HCT116 (cell line): Measurements from ENCODE around the gene CCDC184. TPM values are rescaled to one million over a fixed set of nuclear protein-coding genes. Genes with fewer than 3 reads are reported as not detected.

Experiments
- ATAC-seq: fragments of 200-7000 bp; cut with Tn5 transposase; 2 replicates; pipeline ENCODE4 v1.9.1; 2020; ENCODE audit warnings: mild to moderate bottlenecking, moderate library complexity
- BruUV-seq: library from RNA; stranded (reverse); fragments of 400-500 nt; replicated peaks from 2 replicates; lab custom pipeline; 2021; lab: Mats Ljungman, UMichigan
- CTCF ChIA-PET: fragments of 300-600 bp; sonication (Branson Sonifier 250); formaldehyde crosslinking; loops from one replicate; lab custom pipeline; 2021; ENCODE audit warnings: antibody characterized with exemption; lab: Charles Lee
- POLR2A ChIA-PET: fragments of 300-600, 350-600 bp; sonication (Branson Sonifier 250); formaldehyde crosslinking; loops from one replicate; lab custom pipeline; 2021; ENCODE audit warnings: antibody characterized with exemption; lab: Charles Lee
- RAD21 ChIA-PET, 2 experiments: fragments of 300-600 bp; sonication (Branson Sonifier 250); formaldehyde crosslinking; loops; one replicate each; lab custom pipeline; 2023; ENCODE audit warnings: low total read pairs in 2 of 2; ENCODE audit not compliant: uncharacterized antibody in 2 of 2, unreplicated experiment in 2 of 2, low non-redundant PET in 1 of 2; lab: Charles Lee
- DNase-seq: peaks from one replicate; pipeline ENCODE4 v3.0.0-alpha.2; 2010; ENCODE audit warnings: low read depth, low spot score
- H2AFZ ChIP-seq: fragments of 200-600 bp; shearing (Covaris generic), sonication (generic); 2 replicates; pipeline ENCODE4 v1.6.1; 2017; ENCODE audit warnings: low read depth, mixed run types, mixed read lengths, antibody characterized with exemption, low read length; ENCODE audit not compliant: poor library complexity, severe bottlenecking
- H3K27ac ChIP-seq: 2 replicates; pipeline ENCODE4 v1.5.1; 2012; ENCODE audit warnings: low read depth, low read length
- H3K27me3 ChIP-seq: fragments of 200-600 bp; sonication (generic); 2 replicates; pipeline ENCODE4 v1.6.1; 2016; ENCODE audit warnings: mixed run types, low read length, mixed read lengths; ENCODE audit not compliant: insufficient read depth
- H3K36me3 ChIP-seq, 2 experiments: fragments of 200-500 bp in 1 of 2; fragments of 200-600 bp in 1 of 2; sonication (Bioruptor generic) in 1 of 2; sonication (generic) in 1 of 2; 2 replicates each; pipeline versions ENCODE4 v1.5.1 to v1.6.1; 2014 to 2016; ENCODE audit warnings: low read length in 2 of 2, inconsistent platforms in 1 of 2, mixed read lengths in 1 of 2, mixed run types in 1 of 2; ENCODE audit not compliant: insufficient read depth in 2 of 2, control insufficient read depth in 1 of 2
- H3K4me1 ChIP-seq, 2 experiments: fragments of 200-600 bp in 1 of 2; sonication (generic) in 1 of 2; 2 replicates each; pipeline versions ENCODE4 v1.5.1 to v1.6.1; 2012 to 2017; ENCODE audit warnings: low read length in 2 of 2, inconsistent platforms in 1 of 2, mild to moderate bottlenecking in 1 of 2, mixed read lengths in 1 of 2, mixed run types in 1 of 2, moderate library complexity in 1 of 2; ENCODE audit not compliant: insufficient read depth in 2 of 2, control insufficient read depth in 1 of 2
- H3K4me2 ChIP-seq: fragments of 200-600 bp; sonication (generic); 2 replicates; pipeline ENCODE4 v1.6.1; 2017; ENCODE audit warnings: mixed run types, low read length, mixed read lengths
- H3K4me3 ChIP-seq, 2 experiments: fragments of 200-600 bp in 1 of 2; sonication (generic) in 1 of 2; replicated peaks in 1 of 2; 2 replicates each; pipeline ENCODE4 v1.5.1; 2011 to 2016; ENCODE audit warnings: low read length in 2 of 2, control low read depth in 1 of 2, low read depth in 1 of 2, mild to moderate bottlenecking in 1 of 2, mixed read lengths in 1 of 2, mixed run types in 1 of 2
- H3K79me2 ChIP-seq: fragments of 200-600 bp; sonication (generic); 2 replicates; pipeline ENCODE4 v1.6.1; 2017; ENCODE audit warnings: mild to moderate bottlenecking, mixed run types, low read length, moderate library complexity, mixed read lengths; ENCODE audit not compliant: insufficient read depth
- H3K9ac ChIP-seq: fragments of 200-600 bp; sonication (generic); 2 replicates; pipeline ENCODE4 v1.6.1; 2016; ENCODE audit warnings: low read length, mixed read lengths
- H3K9me2 ChIP-seq: fragments of 200-600 bp; sonication (generic), shearing (Covaris generic); 2 replicates; pipeline ENCODE4 v1.6.1; 2017; ENCODE audit warnings: mixed run types, mild to moderate bottlenecking, moderate library complexity; ENCODE audit not compliant: insufficient read depth
- H3K9me3 ChIP-seq, 2 experiments: fragments of 200-500 bp in 1 of 2; fragments of 200-600 bp in 1 of 2; sonication (Bioruptor generic) in 1 of 2; sonication (generic) in 1 of 2; 2 replicates each; pipeline ENCODE4 v1.6.1; 2014 to 2017; ENCODE audit warnings: low read length in 2 of 2, mixed read lengths in 2 of 2, inconsistent platforms in 1 of 2, low read depth in 1 of 2, mild to moderate bottlenecking in 1 of 2, mixed run types in 1 of 2, moderate library complexity in 1 of 2; ENCODE audit not compliant: control insufficient read depth in 1 of 2, insufficient read depth in 1 of 2
- H4K20me1 ChIP-seq: fragments of 200-600 bp; sonication (generic), shearing (Covaris generic); 2 replicates; pipeline ENCODE4 v1.6.1; 2017; ENCODE audit warnings: mixed run types, mild to moderate bottlenecking, moderate library complexity; ENCODE audit not compliant: insufficient read depth
- CBX3 ChIP-seq: IDR thresholded peaks from 2 replicates; pipeline ENCODE4 v1.6.1; 2012; ENCODE audit warnings: low read depth
- CEBPB ChIP-seq: IDR thresholded peaks from 2 replicates; pipeline ENCODE4 v1.6.1; 2012; ENCODE audit warnings: low read depth
- EGR1 ChIP-seq: IDR thresholded peaks from 2 replicates; pipeline ENCODE4 v1.6.1; 2012; ENCODE audit warnings: low read depth
- ELF1 ChIP-seq: IDR thresholded peaks from 2 replicates; pipeline ENCODE4 v1.6.1; 2012; ENCODE audit warnings: low read depth, borderline replicate concordance
- EZH2phosphoT487 ChIP-seq: fragments of 200-600 bp; IDR thresholded peaks from 2 replicates; pipeline ENCODE4 v1.6.1; 2018; ENCODE audit warnings: antibody characterized with exemption, borderline replicate concordance
- FOSL1 ChIP-seq: IDR thresholded peaks from 2 replicates; pipeline ENCODE4 v1.6.1; 2012; ENCODE audit warnings: low read depth
- JUND ChIP-seq: IDR thresholded peaks from 2 replicates; pipeline ENCODE4 v1.6.1; 2012
- POLR2A ChIP-seq: IDR thresholded peaks from 2 replicates; pipeline ENCODE4 v1.7.0; 2011; ENCODE audit warnings: borderline replicate concordance; ENCODE audit not compliant: insufficient read depth, insufficient read length; ENCODE audit errors: extremely low read depth
- RAD21 ChIP-seq: IDR thresholded peaks from 2 replicates; pipeline ENCODE4 v1.6.1; 2012; ENCODE audit warnings: low read depth, mild to moderate bottlenecking
- SP1 ChIP-seq: IDR thresholded peaks from 2 replicates; pipeline ENCODE4 v1.6.1; 2012; ENCODE audit warnings: low read depth
- YY1 ChIP-seq: IDR thresholded peaks from 2 replicates; pipeline ENCODE4 v1.6.1; 2011; ENCODE audit warnings: low read length, low read depth, moderate library complexity, mild to moderate bottlenecking; ENCODE audit not compliant: insufficient replicate concordance; ENCODE audit errors: extremely low read depth
- ZFX ChIP-seq: fragments of 450-650 bp; IDR thresholded peaks from 2 replicates; pipeline ENCODE4 v1.6.1; 2017
- ZNF274 ChIP-seq: fragments of 200-500 bp; sonication (Bioruptor generic); IDR thresholded peaks from 2 replicates; pipeline ENCODE4 v1.6.1; 2014; ENCODE audit warnings: mild to moderate bottlenecking, low read depth, low read length, inconsistent platforms
- intact Hi-C: fragments of 100-400 bp; cut with micrococcal nuclease; formaldehyde crosslinking; loops from 2 replicates; pipeline ENCODE4 v1.10.0; 2022
- total RNA-seq: library from RNA; stranded (reverse); gene quantifications from one replicate; pipeline ENCODE4 v1.2.1, GENCODE V29; 2021; ENCODE audit not compliant: unreplicated experiment
- TF ChIP-seq, protein P1 (sequence below): IDR thresholded peaks from 2 replicates; pipeline ENCODE4 v1.6.1; 2011; ENCODE audit warnings: mild to moderate bottlenecking, low read length, moderate library complexity; ENCODE audit not compliant: insufficient replicate concordance; ENCODE audit errors: extremely low read depth
- TF ChIP-seq, protein P2 (sequence below): IDR thresholded peaks from 2 replicates; pipeline ENCODE4 v1.6.1; 2012; ENCODE audit warnings: low read depth

Gene CCDC184
- total RNA-seq, 1 experiment from 2014 or later = 0.34 TPM

DNA sequence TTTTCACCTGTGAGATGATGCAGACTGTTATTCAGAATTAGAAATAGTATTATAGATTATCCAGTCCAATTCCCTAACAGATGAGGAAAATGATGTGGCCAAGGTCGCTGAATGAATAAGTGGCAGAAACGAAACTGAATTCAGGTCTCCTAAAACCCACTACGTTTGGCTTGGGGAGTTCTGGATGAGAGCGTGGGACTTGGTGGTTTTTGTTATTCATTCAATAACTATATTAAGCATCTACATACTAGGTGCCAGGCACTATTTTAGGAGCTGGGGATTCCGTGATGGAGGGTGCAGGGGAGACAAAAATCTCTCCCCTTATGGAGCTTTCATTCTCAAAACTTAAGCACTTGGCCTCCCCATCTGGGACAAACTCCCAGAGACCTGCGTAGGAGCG is 813 bp upstream of the CCDC184 start:
- Histone ChIP-seq H3K9me2 (no peaks in the 10 kb centered on the region), H3K27ac (no peak overlapping the region), H3K9ac (peak overlapping the region; percentile 39), H3K27me3 (peaks cover 9% of the 10 kb centered on the region; the same call in 1 of the 2 replicates), H2AFZ (peak overlapping the region; percentile 72), H3K9me3 (no peaks in the 10 kb centered on the region), H3K36me3 (no peaks in the 10 kb centered on the region), H3K4me1 (peaks cover 4 to 25% of the 10 kb centered on the region in 2 experiments; a peak in 2 of 4 replicates), H3K79me2 (no peaks in the 10 kb centered on the region), H3K4me2 (peak overlapping the region; percentile 83), H4K20me1 (no peaks in the 10 kb centered on the region), H3K4me3 (peak overlapping the region; percentile 62 to 64)
- intact Hi-C loops = no loop called here
- ChIA-PET POLR2A (interaction anchor here (0.8 kb wide), 1 partner anchor 25 kb away, joined by 3 read pairs; the partner anchor contains the start of gene ASB8), RAD21 (no interaction called here), CTCF (interaction anchor here (0.9 to 1.5 kb wide), 5 partner anchors 15 to 25 kb away, joined by 3 to 13 read pairs (median 4); partner anchors contain the start of gene ASB8)
- no peak; the same call in 1 of the 2 replicates for ATAC-seq
- no TSS peak for BruUV-seq
- no peak for DNase-seq
- TF ChIP-seq ZNF274 (no peak), POLR2A (no peak), RAD21 (no peak), ZFX (no peak), CEBPB (no peak), EZH2phosphoT487 (no peak), JUND (no peak), CBX3 (no peak), FOSL1 (no peak), EGR1 (no peak), YY1 (no peak), ELF1 (no peak), SP1 (no peak)
- TF ChIP-seq, protein P1, sequence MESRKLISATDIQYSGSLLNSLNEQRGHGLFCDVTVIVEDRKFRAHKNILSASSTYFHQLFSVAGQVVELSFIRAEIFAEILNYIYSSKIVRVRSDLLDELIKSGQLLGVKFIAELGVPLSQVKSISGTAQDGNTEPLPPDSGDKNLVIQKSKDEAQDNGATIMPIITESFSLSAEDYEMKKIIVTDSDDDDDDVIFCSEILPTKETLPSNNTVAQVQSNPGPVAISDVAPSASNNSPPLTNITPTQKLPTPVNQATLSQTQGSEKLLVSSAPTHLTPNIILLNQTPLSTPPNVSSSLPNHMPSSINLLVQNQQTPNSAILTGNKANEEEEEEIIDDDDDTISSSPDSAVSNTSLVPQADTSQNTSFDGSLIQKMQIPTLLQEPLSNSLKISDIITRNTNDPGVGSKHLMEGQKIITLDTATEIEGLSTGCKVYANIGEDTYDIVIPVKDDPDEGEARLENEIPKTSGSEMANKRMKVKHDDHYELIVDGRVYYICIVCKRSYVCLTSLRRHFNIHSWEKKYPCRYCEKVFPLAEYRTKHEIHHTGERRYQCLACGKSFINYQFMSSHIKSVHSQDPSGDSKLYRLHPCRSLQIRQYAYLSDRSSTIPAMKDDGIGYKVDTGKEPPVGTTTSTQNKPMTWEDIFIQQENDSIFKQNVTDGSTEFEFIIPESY = no peak
- TF ChIP-seq, protein P2, sequence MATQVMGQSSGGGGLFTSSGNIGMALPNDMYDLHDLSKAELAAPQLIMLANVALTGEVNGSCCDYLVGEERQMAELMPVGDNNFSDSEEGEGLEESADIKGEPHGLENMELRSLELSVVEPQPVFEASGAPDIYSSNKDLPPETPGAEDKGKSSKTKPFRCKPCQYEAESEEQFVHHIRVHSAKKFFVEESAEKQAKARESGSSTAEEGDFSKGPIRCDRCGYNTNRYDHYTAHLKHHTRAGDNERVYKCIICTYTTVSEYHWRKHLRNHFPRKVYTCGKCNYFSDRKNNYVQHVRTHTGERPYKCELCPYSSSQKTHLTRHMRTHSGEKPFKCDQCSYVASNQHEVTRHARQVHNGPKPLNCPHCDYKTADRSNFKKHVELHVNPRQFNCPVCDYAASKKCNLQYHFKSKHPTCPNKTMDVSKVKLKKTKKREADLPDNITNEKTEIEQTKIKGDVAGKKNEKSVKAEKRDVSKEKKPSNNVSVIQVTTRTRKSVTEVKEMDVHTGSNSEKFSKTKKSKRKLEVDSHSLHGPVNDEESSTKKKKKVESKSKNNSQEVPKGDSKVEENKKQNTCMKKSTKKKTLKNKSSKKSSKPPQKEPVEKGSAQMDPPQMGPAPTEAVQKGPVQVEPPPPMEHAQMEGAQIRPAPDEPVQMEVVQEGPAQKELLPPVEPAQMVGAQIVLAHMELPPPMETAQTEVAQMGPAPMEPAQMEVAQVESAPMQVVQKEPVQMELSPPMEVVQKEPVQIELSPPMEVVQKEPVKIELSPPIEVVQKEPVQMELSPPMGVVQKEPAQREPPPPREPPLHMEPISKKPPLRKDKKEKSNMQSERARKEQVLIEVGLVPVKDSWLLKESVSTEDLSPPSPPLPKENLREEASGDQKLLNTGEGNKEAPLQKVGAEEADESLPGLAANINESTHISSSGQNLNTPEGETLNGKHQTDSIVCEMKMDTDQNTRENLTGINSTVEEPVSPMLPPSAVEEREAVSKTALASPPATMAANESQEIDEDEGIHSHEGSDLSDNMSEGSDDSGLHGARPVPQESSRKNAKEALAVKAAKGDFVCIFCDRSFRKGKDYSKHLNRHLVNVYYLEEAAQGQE = no peak
